ENCODE measurements around the gene CEP131. TPM values are rescaled to one million over a fixed set of nuclear protein-coding genes. Genes with fewer than 3 reads are reported as not detected.

Gene CEP131
- total RNA-seq, 1 donor from 2014 or later, result 33.2 TPM

GRCh38 chr17:81256616-81257015 lies 33.9 kb upstream of the CEP131 start:
- H3K9me3 Mint-ChIP-seq (ENCODE audit: low read depth), result no peaks in the 10 kb centered on the region
- H3K4me3 Mint-ChIP-seq (ENCODE audit: low read depth), result no peak overlapping the region
- no peak overlapping the region for H3K27ac Mint-ChIP-seq
- peaks cover 5% of the 10 kb centered on the region for H3K4me1 Mint-ChIP-seq (ENCODE audit: low read depth)
- TF ChIP-seq, protein P1, sequence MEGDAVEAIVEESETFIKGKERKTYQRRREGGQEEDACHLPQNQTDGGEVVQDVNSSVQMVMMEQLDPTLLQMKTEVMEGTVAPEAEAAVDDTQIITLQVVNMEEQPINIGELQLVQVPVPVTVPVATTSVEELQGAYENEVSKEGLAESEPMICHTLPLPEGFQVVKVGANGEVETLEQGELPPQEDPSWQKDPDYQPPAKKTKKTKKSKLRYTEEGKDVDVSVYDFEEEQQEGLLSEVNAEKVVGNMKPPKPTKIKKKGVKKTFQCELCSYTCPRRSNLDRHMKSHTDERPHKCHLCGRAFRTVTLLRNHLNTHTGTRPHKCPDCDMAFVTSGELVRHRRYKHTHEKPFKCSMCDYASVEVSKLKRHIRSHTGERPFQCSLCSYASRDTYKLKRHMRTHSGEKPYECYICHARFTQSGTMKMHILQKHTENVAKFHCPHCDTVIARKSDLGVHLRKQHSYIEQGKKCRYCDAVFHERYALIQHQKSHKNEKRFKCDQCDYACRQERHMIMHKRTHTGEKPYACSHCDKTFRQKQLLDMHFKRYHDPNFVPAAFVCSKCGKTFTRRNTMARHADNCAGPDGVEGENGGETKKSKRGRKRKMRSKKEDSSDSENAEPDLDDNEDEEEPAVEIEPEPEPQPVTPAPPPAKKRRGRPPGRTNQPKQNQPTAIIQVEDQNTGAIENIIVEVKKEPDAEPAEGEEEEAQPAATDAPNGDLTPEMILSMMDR (IDR thresholded peaks at IDR 0.05; ENCODE audit: unreplicated experiment), result no peak
- DNase-seq (ENCODE audit: low spot score, unreplicated experiment), result no peak
- peaks cover 9% of the 10 kb centered on the region for H3K36me3 Mint-ChIP-seq (ENCODE audit: insufficient read depth)
- H3K27me3 Mint-ChIP-seq, result no peaks in the 10 kb centered on the region

GRCh38 chr17:81254955-81255717 lies 32.4 kb upstream of the CEP131 start:
- Mint-ChIP-seq H3K9me3 (ENCODE audit: low read depth) (no peaks in the 10 kb centered on the region), H3K4me3 (ENCODE audit: low read depth) (no peak overlapping the region), H3K27me3 (no peaks in the 10 kb centered on the region), H3K4me1 (ENCODE audit: low read depth) (peaks cover 5% of the 10 kb centered on the region), H3K36me3 (ENCODE audit: insufficient read depth) (peaks cover 9% of the 10 kb centered on the region), H3K27ac (peak overlapping the region; percentile 24)
- TF ChIP-seq, protein P1 (IDR thresholded peaks at IDR 0.05; ENCODE audit: unreplicated experiment), result peak; percentile 59
- DNase-seq (ENCODE audit: low spot score, unreplicated experiment), result peak; percentile 53

DNA sequence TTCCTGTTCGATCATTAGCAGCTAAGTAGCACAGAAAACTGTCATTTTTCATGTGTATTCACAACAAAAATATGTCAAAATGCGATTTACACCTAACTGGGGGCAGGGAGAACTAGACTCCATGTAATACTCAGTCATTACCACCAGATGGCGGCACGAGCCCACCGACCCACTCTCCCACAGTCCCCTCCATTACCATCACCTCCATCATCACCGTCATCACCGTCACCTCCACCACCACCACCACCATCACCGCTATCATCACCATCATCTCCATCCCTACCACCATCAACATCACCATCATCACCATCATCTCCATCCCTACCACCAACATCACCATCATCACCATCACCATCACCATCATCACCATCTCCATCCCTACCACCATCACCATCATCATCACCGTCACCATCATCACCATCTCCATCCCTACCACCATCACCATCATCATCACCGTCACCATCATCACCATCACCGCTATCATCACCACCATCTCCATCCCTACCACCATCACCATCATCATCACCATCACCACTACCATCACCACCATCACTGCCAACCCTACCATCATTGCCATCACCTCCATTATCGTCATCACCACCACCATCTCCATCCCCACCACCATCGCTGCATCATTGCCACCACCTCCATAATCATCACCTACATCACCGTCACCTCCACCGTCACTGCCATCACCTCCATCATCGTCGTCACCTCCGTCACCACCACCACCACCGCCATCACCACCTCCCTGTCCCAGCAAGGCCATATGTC lies 30.8 kb upstream of the CEP131 start:
- Mint-ChIP-seq H3K4me3 (ENCODE audit: low read depth) (no peak overlapping the region), H3K36me3 (ENCODE audit: insufficient read depth) (peaks cover 9% of the 10 kb centered on the region), H3K27ac (no peak overlapping the region), H3K9me3 (ENCODE audit: low read depth) (no peaks in the 10 kb centered on the region), H3K4me1 (ENCODE audit: low read depth) (peaks cover 5% of the 10 kb centered on the region), H3K27me3 (no peaks in the 10 kb centered on the region)
- DNase-seq (ENCODE audit: low spot score, unreplicated experiment), result no peak
- TF ChIP-seq, protein P1 (IDR thresholded peaks at IDR 0.05; ENCODE audit: unreplicated experiment), result peak; percentile 77

DNA sequence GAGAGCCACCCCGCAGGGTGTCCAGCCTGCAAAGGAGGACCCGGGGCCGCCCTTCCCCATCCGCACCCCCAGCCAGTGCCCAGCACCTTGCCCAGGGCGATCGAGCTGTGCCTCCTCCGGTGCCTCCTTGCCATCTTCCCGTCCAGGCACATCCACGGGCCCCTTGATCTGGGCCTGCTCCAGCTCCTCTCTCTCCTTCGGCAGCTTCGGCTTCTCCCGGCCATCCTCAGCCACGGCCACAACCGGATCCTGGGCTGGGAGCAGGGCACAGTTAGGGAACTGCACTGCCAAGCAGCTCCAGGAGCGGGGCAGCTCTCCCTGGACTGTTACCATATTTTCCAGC lies 30.2 kb upstream of the CEP131 start:
- Mint-ChIP-seq H3K27me3 (no peaks in the 10 kb centered on the region), H3K9me3 (ENCODE audit: low read depth) (no peaks in the 10 kb centered on the region), H3K36me3 (ENCODE audit: insufficient read depth) (peaks cover 9% of the 10 kb centered on the region), H3K4me1 (ENCODE audit: low read depth) (peaks cover 5% of the 10 kb centered on the region), H3K4me3 (ENCODE audit: low read depth) (no peak overlapping the region), H3K27ac (no peak overlapping the region)
- TF ChIP-seq, protein P1 (IDR thresholded peaks at IDR 0.05; ENCODE audit: unreplicated experiment), result no peak
- no peak for DNase-seq (ENCODE audit: low spot score, unreplicated experiment)

DNA sequence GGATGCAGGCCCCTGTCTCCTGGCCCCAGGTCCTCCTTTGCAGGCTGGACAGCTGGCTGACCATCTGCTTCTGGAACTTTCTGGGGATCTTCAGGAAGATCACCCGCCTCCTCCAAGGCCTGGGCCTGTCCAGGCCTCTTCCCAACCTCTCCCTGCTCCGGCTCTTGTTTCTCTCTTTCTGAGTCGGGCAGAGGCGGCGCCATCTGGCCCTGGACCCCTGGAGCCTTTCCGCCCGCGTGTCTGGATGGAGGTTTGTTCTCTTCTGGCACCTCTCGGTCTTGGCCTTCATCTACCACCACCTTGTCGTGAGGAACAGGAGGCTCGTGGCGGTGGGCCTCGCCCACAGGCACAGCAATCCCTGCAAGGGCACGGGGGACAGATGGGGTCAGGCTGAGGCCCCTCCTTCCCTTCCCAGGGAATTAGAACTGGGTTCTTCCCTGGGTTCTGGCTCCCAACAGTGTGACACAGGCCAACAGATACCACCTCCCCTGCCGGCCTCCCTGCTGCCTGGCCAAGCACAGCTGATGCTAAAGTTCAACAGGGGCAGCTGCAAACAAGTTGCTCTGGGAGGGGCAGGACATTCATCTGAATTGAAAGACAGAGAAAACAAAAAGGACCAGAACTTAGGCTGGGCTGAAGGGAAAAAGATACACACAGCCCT lies 29.7 kb upstream of the CEP131 start:
- Mint-ChIP-seq H3K27me3 (no peaks in the 10 kb centered on the region), H3K36me3 (ENCODE audit: insufficient read depth) (peaks cover 9% of the 10 kb centered on the region), H3K9me3 (ENCODE audit: low read depth) (no peaks in the 10 kb centered on the region), H3K27ac (peak overlapping the region; percentile 6), H3K4me1 (ENCODE audit: low read depth) (peaks cover 5% of the 10 kb centered on the region), H3K4me3 (ENCODE audit: low read depth) (no peak overlapping the region)
- TF ChIP-seq, protein P1 (IDR thresholded peaks at IDR 0.05; ENCODE audit: unreplicated experiment), result no peak
- DNase-seq (ENCODE audit: low spot score, unreplicated experiment), result no peak
